SK-N-SH (cell line): ENCODE results near the gene RGS9.

Experiments used
- CTCF ChIP-seq: fragments of 200-600 bp; sonication (generic); IDR thresholded peaks from 2 replicates; pipeline ENCODE4 v1.6.1; 2017; ENCODE audit warnings: antibody characterized with exemption, mild to moderate bottlenecking, moderate library complexity
- FOXJ3 ChIP-seq: sonication (generic); formaldehyde crosslinking; IDR thresholded peaks from 2 replicates; pipeline ENCODE4 v1.5.1; 2020; ENCODE audit warnings: mild to moderate bottlenecking, missing genetic modification reagents
- JUND ChIP-seq: IDR thresholded peaks from 2 replicates; pipeline ENCODE4 v1.4.0; 2012
- MEF2A ChIP-seq: IDR thresholded peaks from 2 replicates; pipeline ENCODE4 v1.4.0; 2012; ENCODE audit warnings: low read depth, borderline replicate concordance
- REST ChIP-seq: IDR thresholded peaks from 2 replicates; pipeline ENCODE4 v1.6.1; 2012; ENCODE audit warnings: mild to moderate bottlenecking, low read depth, low read length, moderate library complexity
- RXRA ChIP-seq: IDR thresholded peaks from 2 replicates; pipeline ENCODE4 v1.4.0; 2012; ENCODE audit warnings: low read depth, mild to moderate bottlenecking, borderline replicate concordance
- TCF12 ChIP-seq: IDR thresholded peaks from 2 replicates; pipeline ENCODE4 v1.4.0; 2012
- USF2 ChIP-seq: fragments of 150-350 bp; IDR thresholded peaks from 2 replicates; pipeline ENCODE4 v1.6.1; 2017; ENCODE audit warnings: antibody characterized with exemption, low read length, low read depth, borderline replicate concordance
- YY1 ChIP-seq: IDR thresholded peaks from 2 replicates; pipeline ENCODE4 v1.4.0; 2012; ENCODE audit warnings: low read depth, mild to moderate bottlenecking

GRCh38 chr17:65158622-65159021 is 21.5 kb downstream of the RGS9 start:
- TF ChIP-seq CTCF: no peak
- TF ChIP-seq RXRA: no peak
- no peak for TF ChIP-seq YY1
- TF ChIP-seq REST: no peak
- TF ChIP-seq FOXJ3 (CRISPR knock-in tag): no peak
- TF ChIP-seq MEF2A: no peak
- no peak for TF ChIP-seq TCF12
- no peak for TF ChIP-seq USF2
- no peak for TF ChIP-seq JUND
